H9 (cell line): ENCODE data around the gene SLC35A4. TPM values are rescaled to one million over a fixed set of nuclear protein-coding genes. Genes with fewer than 3 reads are reported as not detected.

Source experiments
- DNase-seq: peaks from one replicate; pipeline ENCODE4 v3.0.0-alpha.2; 2017
- H2AFZ ChIP-seq: one replicate; pipeline ENCODE4 v1.6.1; 2013; ENCODE audit warnings: mild to moderate bottlenecking, low read length, control low read depth, moderate library complexity
- H2AK5ac ChIP-seq: 2 replicates; pipeline ENCODE4 v1.6.1; 2013; ENCODE audit warnings: low read length, control low read depth, mixed read lengths; ENCODE audit not compliant: insufficient read length
- H2BK120ac ChIP-seq: one replicate; pipeline ENCODE4 v1.6.1; 2013; ENCODE audit warnings: low read depth, mild to moderate bottlenecking, low read length, control low read depth, inconsistent platforms; ENCODE audit not compliant: poor library complexity, severe bottlenecking
- H2BK12ac ChIP-seq: 2 replicates; pipeline ENCODE4 v1.6.1; 2013; ENCODE audit warnings: low read length, control low read depth, mixed read lengths, low read depth; ENCODE audit not compliant: insufficient read length
- H2BK15ac ChIP-seq: 2 replicates; pipeline ENCODE4 v1.6.1; 2013; ENCODE audit warnings: low read depth, low read length, control low read depth
- H2BK20ac ChIP-seq: one replicate; pipeline ENCODE4 v1.6.1; 2013; ENCODE audit warnings: low read depth, mild to moderate bottlenecking, low read length, control low read depth, inconsistent platforms; ENCODE audit not compliant: poor library complexity, severe bottlenecking
- H2BK5ac ChIP-seq: 2 replicates; pipeline ENCODE4 v1.6.1; 2013; ENCODE audit warnings: low read length, control low read depth, mixed read lengths; ENCODE audit not compliant: insufficient read length
- H3K14ac ChIP-seq: 2 replicates; pipeline ENCODE4 v1.6.1; 2013; ENCODE audit warnings: low read length, control low read depth; ENCODE audit not compliant: insufficient read depth
- H3K18ac ChIP-seq: 2 replicates; pipeline ENCODE4 v1.6.1; 2013; ENCODE audit warnings: low read depth, mild to moderate bottlenecking, mixed read lengths, low read length, control low read depth; ENCODE audit not compliant: insufficient read length
- H3K23ac ChIP-seq: 2 replicates; pipeline ENCODE4 v1.6.1; 2013; ENCODE audit warnings: low read length, control low read depth, mixed read lengths, low read depth; ENCODE audit not compliant: insufficient read length
- H3K23me2 ChIP-seq: 2 replicates; pipeline ENCODE4 v1.6.1; 2013; ENCODE audit warnings: low read depth, mild to moderate bottlenecking, mixed read lengths, low read length, control low read depth; ENCODE audit not compliant: insufficient read length, poor library complexity, severe bottlenecking
- H3K27ac ChIP-seq: 2 replicates; pipeline ENCODE4 v1.5.1; 2013; ENCODE audit warnings: low read length, control low read depth, mixed read lengths, low read depth; ENCODE audit not compliant: insufficient read length
- H3K27me3 ChIP-seq: 2 replicates; pipeline ENCODE4 v1.6.1; 2013; ENCODE audit warnings: low read length, control low read depth, inconsistent platforms; ENCODE audit not compliant: insufficient read depth
- H3K4ac ChIP-seq: 2 replicates; pipeline ENCODE4 v1.6.1; 2013; ENCODE audit warnings: low read depth, mild to moderate bottlenecking, control low read depth, inconsistent platforms, low read length, moderate library complexity
- H3K4me1 ChIP-seq: 2 replicates; pipeline ENCODE4 v1.6.1; 2013; ENCODE audit warnings: low read length, control low read depth, inconsistent platforms; ENCODE audit not compliant: insufficient read depth
- H3K4me2 ChIP-seq: 2 replicates; pipeline ENCODE4 v1.6.1; 2013; ENCODE audit warnings: low read length, control low read depth, mixed read lengths; ENCODE audit not compliant: insufficient read length, insufficient read depth
- H3K56ac ChIP-seq: 2 replicates; pipeline ENCODE4 v1.6.1; 2013; ENCODE audit warnings: low read depth, mild to moderate bottlenecking, mixed read lengths, low read length, control low read depth; ENCODE audit not compliant: insufficient read length
- H3K79me1 ChIP-seq: 2 replicates; pipeline ENCODE4 v1.6.1; 2013; ENCODE audit warnings: low read depth, mild to moderate bottlenecking, moderate library complexity, low read length, control low read depth, inconsistent platforms; ENCODE audit not compliant: insufficient read depth, poor library complexity, severe bottlenecking
- H3K79me2 ChIP-seq: 2 replicates; pipeline ENCODE4 v1.6.1; 2013; ENCODE audit warnings: low read length, control low read depth, inconsistent platforms; ENCODE audit not compliant: insufficient read depth
- H3K9ac ChIP-seq: 2 replicates; pipeline ENCODE4 v1.6.1; 2013; ENCODE audit warnings: low read length, control low read depth, mixed read lengths; ENCODE audit not compliant: insufficient read length; ENCODE audit errors: extremely low read depth
- H3K9me3 ChIP-seq: one replicate; pipeline ENCODE4 v1.6.1; 2013; ENCODE audit warnings: low read depth, low read length, inconsistent platforms; ENCODE audit not compliant: control insufficient read depth
- H3T11ph ChIP-seq: one replicate; pipeline ENCODE4 v1.6.1; 2013; ENCODE audit warnings: mild to moderate bottlenecking, low read length, control low read depth, inconsistent platforms
- H4K20me1 ChIP-seq: one replicate; pipeline ENCODE4 v1.6.1; 2013; ENCODE audit not compliant: control insufficient read depth, insufficient read length, insufficient read depth
- H4K5ac ChIP-seq: 2 replicates; pipeline ENCODE4 v1.6.1; 2013; ENCODE audit warnings: low read depth, mild to moderate bottlenecking, mixed read lengths, low read length, control low read depth; ENCODE audit not compliant: insufficient read length
- H4K8ac ChIP-seq: replicated peaks from 2 replicates; pipeline ENCODE4 v1.6.1; 2013; ENCODE audit warnings: low read length, control low read depth, mixed read lengths, low read depth; ENCODE audit not compliant: insufficient read length
- H4K91ac ChIP-seq: 2 replicates; pipeline ENCODE4 v1.6.1; 2013; ENCODE audit warnings: low read depth, mild to moderate bottlenecking, moderate library complexity, mixed read lengths, low read length, control low read depth; ENCODE audit not compliant: insufficient read length
- H3K27ac Mint-ChIP-seq, 3 experiments: 2 replicates in 2 of 3; 3 replicates in 1 of 3; pipeline ENCODE4 v1.8.0; 2020 to 2021; ENCODE audit warnings: mixed read lengths in 3 of 3, mild to moderate bottlenecking in 1 of 3, moderate library complexity in 1 of 3
- H3K27me3 Mint-ChIP-seq: 2 replicates; pipeline ENCODE4 v1.8.0; 2021; ENCODE audit warnings: low read depth, mild to moderate bottlenecking, moderate library complexity, mixed read lengths
- H3K36me3 Mint-ChIP-seq, 3 experiments: 2 replicates in 2 of 3; 3 replicates in 1 of 3; pipeline ENCODE4 v1.8.0; 2020 to 2021; ENCODE audit warnings: low read depth in 3 of 3, mixed read lengths in 3 of 3; ENCODE audit not compliant: insufficient read depth in 1 of 3
- H3K4me1 Mint-ChIP-seq, 2 experiments: 2 replicates each; pipeline ENCODE4 v1.8.0; 2020; ENCODE audit warnings: mixed read lengths in 2 of 2
- H3K4me3 Mint-ChIP-seq, 2 experiments: 2 replicates in 1 of 2; 3 replicates in 1 of 2; pipeline ENCODE4 v1.8.0; 2020 to 2021; ENCODE audit warnings: mild to moderate bottlenecking in 2 of 2, mixed read lengths in 2 of 2, moderate library complexity in 1 of 2
- H3K9me3 Mint-ChIP-seq, 2 experiments: 2 replicates in 1 of 2; 3 replicates in 1 of 2; pipeline ENCODE4 v1.8.0; 2020; ENCODE audit warnings: mild to moderate bottlenecking in 2 of 2, mixed read lengths in 2 of 2, moderate library complexity in 1 of 2
- WGBS: extraction: QIAGEN DNeasy Blood & Tissue Kit; methylation state at CpG from one replicate; pipeline ENCODE4 v1.1.7; 2013; ENCODE audit warnings: missing lambda C conversion rate, low lambda C conversion rate, mixed read lengths; ENCODE audit not compliant: insufficient read length; ENCODE audit errors: extremely low coverage; 5-methylcytosine and 5-hydroxymethylcytosine counted together
- total RNA-seq: library from RNA; stranded (reverse); gene quantifications from 2 replicates; pipeline ENCODE4 v1.2.1, GENCODE V29; 2021
- TF ChIP-seq, protein P1 (sequence below): fragments of 200-600 bp; sonication (generic); conservative IDR thresholded peaks from 3 replicates; pipeline ENCODE4 v1.8.0; 2021; ENCODE audit warnings: antibody characterized with exemption, mild to moderate bottlenecking

The SLC35A4 gene
- total RNA-seq, 1 experiment from 2014 or later = 92.0 TPM

DNA sequence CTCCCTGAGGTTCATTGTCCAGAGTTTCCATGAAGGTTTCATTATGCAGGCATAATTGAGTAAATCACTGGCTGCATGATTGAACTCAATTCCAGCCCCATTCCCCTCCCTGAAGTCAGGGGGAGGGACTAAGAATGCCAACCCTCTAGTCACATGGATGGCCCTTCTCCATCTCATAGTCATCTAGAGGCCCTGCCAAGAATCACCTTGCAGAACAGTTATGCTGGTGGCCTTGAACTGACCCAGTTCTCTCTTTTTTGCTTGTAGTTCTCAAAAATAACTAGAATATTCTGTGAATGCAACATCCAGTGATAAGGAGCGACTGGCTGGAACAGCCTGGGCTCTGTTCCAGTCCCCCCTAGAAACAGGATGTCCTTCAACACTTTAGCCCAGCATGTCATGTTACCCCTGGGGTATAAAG, 31.7 kb downstream of the SLC35A4 start:
- no peaks in the 10 kb centered on the region for H3K79me2 ChIP-seq
- no peak overlapping the region for H2BK5ac ChIP-seq
- no peak overlapping the region for H2BK15ac ChIP-seq
- H2BK20ac ChIP-seq = no peak overlapping the region
- no peaks in the 10 kb centered on the region for H3K27me3 ChIP-seq
- Mint-ChIP-seq H3K27me3 (peaks cover 9% of the 10 kb centered on the region), H3K36me3 (no peaks in the 10 kb centered on the region), H3K4me3 (no peak overlapping the region), H3K9me3 (no peaks in the 10 kb centered on the region; a peak in 1 of 5 replicates), H3K4me1 (peaks cover 5 to 6% of the 10 kb centered on the region in 2 experiments), H3K27ac (peak overlapping the region in 1 of 3 experiments; percentile 52; a peak in 1 of 7 replicates)
- no peak overlapping the region for H4K5ac ChIP-seq
- no peak overlapping the region for H2AK5ac ChIP-seq
- H3K9ac ChIP-seq = no peak overlapping the region
- H3K27ac ChIP-seq = no peak overlapping the region
- no peak overlapping the region for H3K4me2 ChIP-seq
- TF ChIP-seq, protein P1, sequence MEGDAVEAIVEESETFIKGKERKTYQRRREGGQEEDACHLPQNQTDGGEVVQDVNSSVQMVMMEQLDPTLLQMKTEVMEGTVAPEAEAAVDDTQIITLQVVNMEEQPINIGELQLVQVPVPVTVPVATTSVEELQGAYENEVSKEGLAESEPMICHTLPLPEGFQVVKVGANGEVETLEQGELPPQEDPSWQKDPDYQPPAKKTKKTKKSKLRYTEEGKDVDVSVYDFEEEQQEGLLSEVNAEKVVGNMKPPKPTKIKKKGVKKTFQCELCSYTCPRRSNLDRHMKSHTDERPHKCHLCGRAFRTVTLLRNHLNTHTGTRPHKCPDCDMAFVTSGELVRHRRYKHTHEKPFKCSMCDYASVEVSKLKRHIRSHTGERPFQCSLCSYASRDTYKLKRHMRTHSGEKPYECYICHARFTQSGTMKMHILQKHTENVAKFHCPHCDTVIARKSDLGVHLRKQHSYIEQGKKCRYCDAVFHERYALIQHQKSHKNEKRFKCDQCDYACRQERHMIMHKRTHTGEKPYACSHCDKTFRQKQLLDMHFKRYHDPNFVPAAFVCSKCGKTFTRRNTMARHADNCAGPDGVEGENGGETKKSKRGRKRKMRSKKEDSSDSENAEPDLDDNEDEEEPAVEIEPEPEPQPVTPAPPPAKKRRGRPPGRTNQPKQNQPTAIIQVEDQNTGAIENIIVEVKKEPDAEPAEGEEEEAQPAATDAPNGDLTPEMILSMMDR = no peak
- H3K9me3 ChIP-seq = no peaks in the 10 kb centered on the region
- H3K23me2 ChIP-seq = no peaks in the 10 kb centered on the region
- no peak overlapping the region for H2BK12ac ChIP-seq
- no peaks in the 10 kb centered on the region for H4K20me1 ChIP-seq
- no peak overlapping the region for H3K56ac ChIP-seq
- H3K23ac ChIP-seq = no peak overlapping the region
- no peak overlapping the region for H3K4ac ChIP-seq
- no peak overlapping the region for H2BK120ac ChIP-seq
- H3T11ph ChIP-seq = no peak overlapping the region
- no peaks in the 10 kb centered on the region for H3K4me1 ChIP-seq
- H2AFZ ChIP-seq = no peak overlapping the region
- no peak overlapping the region for H4K91ac ChIP-seq
- no peaks in the 10 kb centered on the region for H3K79me1 ChIP-seq
- DNase-seq = no peak
- no peak overlapping the region for H3K14ac ChIP-seq
- H3K18ac ChIP-seq = no peak overlapping the region
- WGBS = no CpG with 5 or more reads among the region's 1 CpG
- H4K8ac ChIP-seq = no peak overlapping the region
